ENCODE measurements around the gene SFT2D3. TPM values are rescaled to one million over a fixed set of nuclear protein-coding genes. Genes with fewer than 3 reads are reported as not detected.

SFT2D3 gene
- total RNA-seq, 1 donor from 2014 or later: 12.5 TPM

DNA sequence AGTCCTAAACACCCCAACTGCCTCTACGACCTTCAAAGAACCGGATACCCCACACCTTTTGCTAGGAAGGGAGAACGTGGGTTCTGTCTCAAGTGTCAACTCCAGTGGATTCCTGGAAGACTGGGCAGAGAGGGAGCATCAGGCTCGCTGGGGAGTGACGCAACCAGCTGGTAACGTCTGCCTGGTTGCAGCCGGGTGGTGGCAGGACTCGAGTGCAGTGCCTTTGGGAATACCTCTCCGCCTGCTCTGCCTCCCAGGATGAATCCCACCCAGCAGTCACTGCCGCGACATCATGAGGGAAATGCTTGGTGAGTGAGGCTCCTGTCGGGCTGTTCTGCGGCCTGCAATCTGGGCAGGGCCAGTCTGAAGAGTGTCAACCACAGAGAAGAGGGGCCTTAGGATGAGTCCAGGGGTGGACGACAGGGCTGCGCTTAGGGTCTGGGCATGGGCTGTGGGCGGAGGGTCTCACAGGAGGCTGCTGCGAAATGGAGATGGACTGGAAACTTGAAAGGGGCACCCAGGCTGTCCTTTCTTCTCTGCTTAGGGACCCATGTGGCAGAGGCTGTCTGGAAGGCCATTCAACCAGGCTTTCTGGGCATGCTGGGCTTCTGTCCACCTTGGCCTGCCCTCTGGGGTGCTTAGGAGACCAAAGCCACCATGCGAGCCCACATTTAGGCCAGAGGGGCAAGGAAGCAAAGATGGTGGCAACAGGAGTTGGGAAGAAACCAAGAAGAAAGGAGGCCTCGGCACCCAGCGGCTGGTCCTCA is 42.5 kb upstream of the SFT2D3 start:
- Mint-ChIP-seq H3K27me3 (peaks cover 15% of the 10 kb centered on the region), H3K36me3 (no peaks in the 10 kb centered on the region), H3K4me3 (no peak overlapping the region), H3K27ac (no peak overlapping the region), H3K9me3 (no peaks in the 10 kb centered on the region), H3K4me1 (ENCODE audit: unreplicated experiment) (peaks cover 11% of the 10 kb centered on the region)
- no peak for DNase-seq (ENCODE audit: extremely low spot score, unreplicated experiment)
- TF ChIP-seq, protein P1, sequence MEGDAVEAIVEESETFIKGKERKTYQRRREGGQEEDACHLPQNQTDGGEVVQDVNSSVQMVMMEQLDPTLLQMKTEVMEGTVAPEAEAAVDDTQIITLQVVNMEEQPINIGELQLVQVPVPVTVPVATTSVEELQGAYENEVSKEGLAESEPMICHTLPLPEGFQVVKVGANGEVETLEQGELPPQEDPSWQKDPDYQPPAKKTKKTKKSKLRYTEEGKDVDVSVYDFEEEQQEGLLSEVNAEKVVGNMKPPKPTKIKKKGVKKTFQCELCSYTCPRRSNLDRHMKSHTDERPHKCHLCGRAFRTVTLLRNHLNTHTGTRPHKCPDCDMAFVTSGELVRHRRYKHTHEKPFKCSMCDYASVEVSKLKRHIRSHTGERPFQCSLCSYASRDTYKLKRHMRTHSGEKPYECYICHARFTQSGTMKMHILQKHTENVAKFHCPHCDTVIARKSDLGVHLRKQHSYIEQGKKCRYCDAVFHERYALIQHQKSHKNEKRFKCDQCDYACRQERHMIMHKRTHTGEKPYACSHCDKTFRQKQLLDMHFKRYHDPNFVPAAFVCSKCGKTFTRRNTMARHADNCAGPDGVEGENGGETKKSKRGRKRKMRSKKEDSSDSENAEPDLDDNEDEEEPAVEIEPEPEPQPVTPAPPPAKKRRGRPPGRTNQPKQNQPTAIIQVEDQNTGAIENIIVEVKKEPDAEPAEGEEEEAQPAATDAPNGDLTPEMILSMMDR (conservative IDR thresholded peaks at IDR 0.05): no peak

DNA sequence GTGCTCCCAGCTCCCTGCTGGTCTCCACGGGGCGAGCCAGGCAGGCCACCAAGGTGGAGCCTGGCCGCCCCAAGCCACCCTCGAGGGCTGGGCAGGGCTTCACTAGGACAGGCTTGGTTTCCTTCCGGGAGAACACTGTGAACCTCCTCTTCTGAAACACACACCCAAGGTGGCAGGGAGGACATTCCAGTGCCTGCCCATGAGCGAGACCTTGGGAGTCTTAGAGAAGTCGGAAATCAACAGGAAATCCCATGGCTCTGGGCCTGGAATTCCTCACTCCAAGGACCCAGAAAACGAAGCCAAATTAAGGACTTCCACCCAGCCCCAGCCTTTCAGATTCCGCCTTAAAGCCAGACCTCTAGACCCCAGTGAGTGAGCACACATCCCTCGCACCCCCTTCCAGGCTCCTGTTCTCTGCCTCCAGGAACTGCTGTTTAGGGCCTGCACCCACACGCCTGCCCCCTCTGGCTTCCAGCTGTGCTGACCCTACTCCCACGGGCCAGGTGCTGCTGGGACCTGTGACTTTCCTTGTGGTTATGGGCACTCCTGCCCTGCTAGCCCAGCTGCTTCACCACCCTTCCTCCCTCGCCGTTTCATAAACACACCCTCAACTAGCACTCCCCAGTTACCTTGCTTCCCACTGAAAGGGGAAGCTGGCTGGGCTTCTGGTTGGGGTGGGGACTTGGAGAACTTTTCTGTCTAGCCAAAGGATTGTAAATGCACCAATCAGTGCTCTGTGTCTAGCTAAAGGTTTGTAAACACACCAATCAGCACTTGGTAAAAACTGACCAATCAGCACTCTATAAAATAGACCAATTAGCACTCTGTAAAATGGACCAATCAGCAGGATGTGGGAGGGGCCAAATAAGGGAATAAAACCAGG is 41.6 kb upstream of the SFT2D3 start:
- Mint-ChIP-seq H3K36me3 (no peaks in the 10 kb centered on the region), H3K4me3 (no peak overlapping the region), H3K27me3 (peaks cover 19% of the 10 kb centered on the region), H3K4me1 (ENCODE audit: unreplicated experiment) (peaks cover 11% of the 10 kb centered on the region), H3K9me3 (no peaks in the 10 kb centered on the region), H3K27ac (no peak overlapping the region)
- TF ChIP-seq, protein P1 (conservative IDR thresholded peaks at IDR 0.05): no peak
- DNase-seq (ENCODE audit: extremely low spot score, unreplicated experiment): no peak

DNA sequence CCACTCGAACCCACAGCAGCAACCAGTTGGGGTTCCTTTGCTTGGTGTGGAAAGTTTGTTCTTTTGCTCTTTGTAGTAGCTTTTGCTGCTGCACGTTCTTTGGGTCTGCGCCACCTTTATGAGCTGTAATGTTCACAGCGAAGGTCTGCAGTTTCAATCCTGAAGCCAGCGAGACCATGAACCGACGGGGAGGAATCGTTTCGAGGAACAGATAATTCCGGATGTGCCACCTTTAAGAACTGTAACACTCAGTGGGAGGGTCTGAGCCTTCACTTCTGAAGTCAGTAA is 41.1 kb upstream of the SFT2D3 start:
- no peaks in the 10 kb centered on the region for H3K36me3 Mint-ChIP-seq
- peaks cover 9% of the 10 kb centered on the region for H3K4me1 Mint-ChIP-seq (ENCODE audit: unreplicated experiment)
- no peak for DNase-seq (ENCODE audit: extremely low spot score, unreplicated experiment)
- H3K27me3 Mint-ChIP-seq: peaks cover 25% of the 10 kb centered on the region
- TF ChIP-seq, protein P1 (conservative IDR thresholded peaks at IDR 0.05): no peak
- H3K9me3 Mint-ChIP-seq: no peaks in the 10 kb centered on the region
- H3K4me3 Mint-ChIP-seq: no peak overlapping the region
- H3K27ac Mint-ChIP-seq: no peak overlapping the region

DNA sequence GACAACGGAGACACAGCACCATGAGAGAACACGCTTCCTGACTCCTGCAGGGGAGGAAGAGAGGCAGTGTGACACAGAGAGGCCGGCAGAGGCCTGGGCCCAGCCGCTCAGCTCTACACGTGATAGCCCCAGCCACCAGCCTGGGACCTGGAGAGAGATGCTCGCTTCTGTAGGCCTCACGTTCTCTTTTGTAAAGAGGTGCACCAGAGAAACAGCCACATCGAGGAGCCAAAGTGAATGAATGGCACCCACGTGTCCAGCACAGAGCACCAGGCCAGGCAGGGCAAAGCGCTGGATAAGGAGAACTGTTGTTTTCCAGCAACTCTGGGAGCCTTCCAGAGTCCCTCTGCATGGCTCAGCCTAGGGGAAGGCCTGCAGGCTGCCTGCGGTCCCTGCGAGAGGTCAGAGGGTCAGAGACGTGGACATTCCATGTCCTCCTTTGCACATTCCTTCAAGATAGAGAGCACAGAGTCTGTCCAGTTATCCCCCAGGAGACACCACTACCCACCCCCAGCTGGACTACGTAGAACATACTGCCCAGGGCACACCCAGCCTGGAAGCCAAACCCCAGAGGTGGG is 40.1 kb upstream of the SFT2D3 start:
- Mint-ChIP-seq H3K36me3 (no peaks in the 10 kb centered on the region), H3K27ac (no peak overlapping the region), H3K27me3 (peaks cover 34% of the 10 kb centered on the region), H3K9me3 (no peaks in the 10 kb centered on the region), H3K4me1 (ENCODE audit: unreplicated experiment) (peaks cover 5% of the 10 kb centered on the region), H3K4me3 (no peak overlapping the region)
- DNase-seq (ENCODE audit: extremely low spot score, unreplicated experiment): no peak
- TF ChIP-seq, protein P1 (conservative IDR thresholded peaks at IDR 0.05): no peak

DNA sequence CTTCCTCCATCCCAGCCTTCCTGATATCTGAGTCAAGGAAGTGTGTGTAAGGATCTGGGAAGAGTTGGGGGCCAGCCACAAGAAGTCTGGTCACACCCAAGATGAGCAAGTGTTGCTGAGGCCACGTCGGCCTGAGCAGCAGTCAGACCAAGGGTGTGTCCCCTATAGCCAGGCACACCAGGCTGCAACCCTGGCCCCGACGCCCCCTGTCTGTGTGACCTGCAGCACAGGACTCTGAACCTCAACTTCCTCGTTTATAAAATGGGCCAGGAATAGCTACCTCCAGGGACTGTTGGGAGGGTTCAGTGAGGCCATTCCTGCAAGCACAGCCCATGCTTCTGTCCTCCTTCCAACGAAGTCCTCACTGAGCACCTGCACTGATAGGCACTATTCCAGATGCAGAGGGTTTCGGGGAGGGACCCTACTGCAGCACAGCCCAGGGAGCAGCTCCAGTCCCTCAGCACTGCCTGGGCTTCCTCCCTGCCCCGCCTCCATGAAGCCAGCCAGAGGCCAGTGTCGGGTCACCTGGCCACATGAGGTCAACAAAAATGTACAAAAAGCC is 39.3 kb upstream of the SFT2D3 start:
- TF ChIP-seq, protein P1 (conservative IDR thresholded peaks at IDR 0.05): no peak
- Mint-ChIP-seq H3K4me3 (no peak overlapping the region), H3K36me3 (no peaks in the 10 kb centered on the region), H3K9me3 (no peaks in the 10 kb centered on the region), H3K4me1 (ENCODE audit: unreplicated experiment) (peaks cover 5% of the 10 kb centered on the region), H3K27ac (no peak overlapping the region), H3K27me3 (peaks cover 43% of the 10 kb centered on the region)
- DNase-seq (ENCODE audit: extremely low spot score, unreplicated experiment): no peak

Data from type B pancreatic cell (in vitro differentiated cells).